Fibroblast of mammary gland (primary cell): Measurements from ENCODE around the gene EEPD1.
"Not testable (repeated sequence)": the region's sequence is repeated elsewhere in the genome, so short reads cannot be mapped to it uniquely, and the experiment has no call there.

ENCODE experiments used
- DNase-seq: peaks from one replicate; pipeline ENCODE4 v3.0.0-alpha.2; 2010; ENCODE audit warnings: low read depth
- H3K4me3 ChIP-seq: 2 replicates; pipeline ENCODE4 v1.5.1; 2011; ENCODE audit warnings: low read depth, mild to moderate bottlenecking, low read length, moderate library complexity; ENCODE audit not compliant: control insufficient read depth
- TF ChIP-seq, protein P1 (sequence below): conservative IDR thresholded peaks from 2 replicates; pipeline ENCODE4 v1.5.1; 2011; ENCODE audit warnings: low read depth, low read length, inconsistent platforms; ENCODE audit not compliant: control insufficient read depth, insufficient read depth

EEPD1 gene

DNA sequence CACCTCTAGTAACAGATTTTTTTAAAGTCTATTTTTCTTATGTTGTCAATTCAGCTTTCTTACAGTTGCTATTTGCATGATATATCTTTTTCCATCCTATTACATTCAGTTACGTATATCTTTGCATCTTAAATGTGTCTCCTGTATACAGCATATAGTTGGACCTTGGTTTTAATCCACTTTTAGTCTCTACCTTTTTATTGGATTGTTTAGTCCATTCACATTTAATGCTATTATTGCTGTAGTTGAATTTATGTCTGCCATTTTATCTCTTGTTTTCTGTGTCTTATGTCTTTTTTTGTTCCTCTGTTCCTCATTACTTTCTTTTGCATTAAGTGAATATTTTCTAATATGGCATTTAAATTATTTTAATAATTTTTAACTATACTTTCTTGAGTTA is 100.6 kb downstream of the EEPD1 start:
- DNase-seq, result no peak
- TF ChIP-seq, protein P1, sequence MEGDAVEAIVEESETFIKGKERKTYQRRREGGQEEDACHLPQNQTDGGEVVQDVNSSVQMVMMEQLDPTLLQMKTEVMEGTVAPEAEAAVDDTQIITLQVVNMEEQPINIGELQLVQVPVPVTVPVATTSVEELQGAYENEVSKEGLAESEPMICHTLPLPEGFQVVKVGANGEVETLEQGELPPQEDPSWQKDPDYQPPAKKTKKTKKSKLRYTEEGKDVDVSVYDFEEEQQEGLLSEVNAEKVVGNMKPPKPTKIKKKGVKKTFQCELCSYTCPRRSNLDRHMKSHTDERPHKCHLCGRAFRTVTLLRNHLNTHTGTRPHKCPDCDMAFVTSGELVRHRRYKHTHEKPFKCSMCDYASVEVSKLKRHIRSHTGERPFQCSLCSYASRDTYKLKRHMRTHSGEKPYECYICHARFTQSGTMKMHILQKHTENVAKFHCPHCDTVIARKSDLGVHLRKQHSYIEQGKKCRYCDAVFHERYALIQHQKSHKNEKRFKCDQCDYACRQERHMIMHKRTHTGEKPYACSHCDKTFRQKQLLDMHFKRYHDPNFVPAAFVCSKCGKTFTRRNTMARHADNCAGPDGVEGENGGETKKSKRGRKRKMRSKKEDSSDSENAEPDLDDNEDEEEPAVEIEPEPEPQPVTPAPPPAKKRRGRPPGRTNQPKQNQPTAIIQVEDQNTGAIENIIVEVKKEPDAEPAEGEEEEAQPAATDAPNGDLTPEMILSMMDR, result no peak
- no peak overlapping the region for H3K4me3 ChIP-seq

DNA sequence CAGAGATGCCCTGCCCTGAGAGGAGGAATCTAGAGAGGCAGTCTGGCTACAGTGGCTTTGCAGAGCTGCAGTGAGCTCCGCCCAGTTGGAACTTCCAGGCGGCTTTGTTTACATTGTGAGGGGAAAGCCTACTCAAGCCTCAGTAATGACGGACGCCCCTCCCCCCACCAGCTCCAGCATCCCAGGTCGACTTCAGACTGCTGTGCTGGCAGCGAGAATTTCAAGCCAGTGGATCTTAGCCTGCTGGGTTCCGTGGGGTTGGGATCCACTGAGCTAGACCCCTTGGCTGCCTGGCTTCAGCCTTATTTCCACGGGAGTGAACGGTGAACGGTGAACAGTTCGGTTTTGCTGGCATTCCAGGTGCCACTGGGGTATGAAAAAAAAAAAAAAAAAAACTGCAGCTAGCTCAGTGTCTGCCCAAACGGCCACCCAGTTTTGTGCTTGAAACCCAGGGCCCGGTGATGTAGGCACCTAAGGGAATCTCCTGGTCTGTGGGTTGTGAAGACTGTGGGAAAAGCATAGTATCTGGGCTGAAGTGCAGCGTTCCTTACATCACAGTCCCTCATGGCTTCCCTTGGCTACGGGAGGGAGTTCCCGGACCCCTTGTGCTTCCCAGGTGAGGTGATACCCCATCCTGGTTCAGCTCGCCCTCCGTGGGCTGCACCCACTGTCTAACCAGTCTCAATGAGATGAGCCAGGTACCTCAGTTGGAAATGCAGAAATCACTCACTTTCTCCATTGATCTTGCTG is 105.6 kb downstream of the EEPD1 start:
- peak; percentile 34 for DNase-seq
- H3K4me3 ChIP-seq, result not testable (repeated sequence)

DNA sequence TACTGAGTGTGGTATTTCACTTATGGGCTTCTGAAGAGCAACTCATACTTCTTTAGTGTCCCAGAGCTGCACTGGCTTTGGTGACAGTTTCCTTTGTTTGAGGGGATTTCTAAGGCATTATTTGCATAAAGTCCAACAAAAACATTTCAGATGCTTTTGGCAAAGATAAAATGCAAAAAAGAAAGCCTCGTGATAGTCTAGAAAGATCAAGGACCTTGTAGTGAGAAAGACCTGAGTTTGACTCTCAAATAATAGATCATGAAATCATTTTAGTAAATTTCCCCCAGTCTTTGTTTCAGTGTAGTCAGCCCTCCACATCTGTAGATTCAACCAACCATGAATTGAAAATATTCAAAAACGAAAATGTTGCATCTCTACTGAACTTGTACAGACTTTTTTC is 107.4 kb downstream of the EEPD1 start:
- TF ChIP-seq, protein P1, result no peak
- no peak overlapping the region for H3K4me3 ChIP-seq
- no peak for DNase-seq

DNA sequence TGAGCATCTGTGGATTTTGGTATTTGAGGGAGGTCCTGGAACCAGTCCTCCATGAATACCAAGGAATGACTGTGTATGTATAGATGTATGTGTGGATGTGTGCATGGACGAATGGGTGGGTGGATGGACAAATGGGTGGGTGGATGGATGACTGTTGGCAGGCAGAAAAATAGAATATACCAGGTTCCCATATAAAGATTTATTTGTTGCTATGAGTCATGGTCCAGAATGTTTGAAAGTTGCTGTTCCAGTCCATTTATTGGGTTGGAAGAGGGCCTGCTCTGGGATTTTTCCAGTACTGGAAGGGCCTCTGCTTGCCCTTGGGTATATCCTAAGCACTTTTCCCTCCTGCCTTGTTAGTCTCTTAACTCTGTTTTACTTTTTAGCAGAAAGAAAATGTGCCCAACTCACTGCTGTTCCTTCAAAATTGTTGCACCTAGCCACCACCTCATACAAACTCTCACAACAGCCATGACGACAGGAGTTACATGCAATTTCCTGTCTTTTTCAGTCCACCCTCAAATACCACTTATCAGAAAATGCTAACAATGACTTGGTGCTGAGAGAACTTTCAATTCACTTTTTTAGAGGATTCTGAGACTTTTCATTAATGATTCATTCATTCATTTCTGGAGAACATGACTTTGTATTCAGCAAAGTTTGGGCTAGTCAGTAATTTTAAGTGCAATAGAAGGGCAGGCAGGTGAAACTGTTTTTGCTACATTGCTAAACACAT is 108.1 kb downstream of the EEPD1 start:
- H3K4me3 ChIP-seq, result no peak overlapping the region

DNA sequence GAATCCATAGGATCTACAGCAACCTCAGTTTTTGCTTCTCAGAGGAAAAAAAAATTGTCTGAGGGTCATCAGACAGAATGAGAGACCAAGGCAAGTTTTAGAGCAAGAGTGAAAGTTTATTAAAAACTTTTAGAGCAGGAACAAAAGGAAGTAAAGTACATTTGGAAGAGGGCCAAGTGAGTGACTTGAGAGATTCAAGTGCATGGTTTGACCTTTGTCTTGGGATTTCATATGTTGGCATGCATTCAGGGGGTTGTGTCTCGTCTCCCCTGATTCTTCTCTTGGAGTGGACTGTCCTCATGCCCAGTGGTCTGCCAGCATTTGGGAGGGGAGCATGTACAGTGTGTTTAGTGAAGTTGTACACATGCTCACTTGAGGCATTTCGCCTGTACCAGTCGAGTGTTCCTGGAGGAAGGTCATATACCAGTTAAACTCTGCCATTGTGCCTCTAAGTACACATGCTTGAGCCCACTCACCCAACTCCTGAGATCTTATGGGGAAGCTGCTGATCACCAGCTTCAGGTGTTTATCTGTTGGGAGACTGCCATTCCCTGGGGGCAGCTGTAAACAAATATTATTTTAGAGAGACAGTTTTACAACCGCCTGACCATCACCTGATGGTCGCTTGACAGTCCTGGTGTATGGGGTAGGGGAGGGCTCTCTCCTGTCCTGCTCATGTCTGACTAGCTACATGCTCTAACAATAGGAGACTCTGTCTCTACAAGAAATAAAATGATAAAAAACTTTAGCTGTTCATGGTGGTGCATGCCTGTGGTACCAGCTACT is 109.4 kb downstream of the EEPD1 start:
- H3K4me3 ChIP-seq, result no peak overlapping the region
- TF ChIP-seq, protein P1, result no peak
- peak; percentile 37 for DNase-seq

More for the DNA sequence above, 108.1 kb downstream of the EEPD1 start:
- TF ChIP-seq, protein P1, result no peak
- DNase-seq, result peak; percentile 65

DNA sequence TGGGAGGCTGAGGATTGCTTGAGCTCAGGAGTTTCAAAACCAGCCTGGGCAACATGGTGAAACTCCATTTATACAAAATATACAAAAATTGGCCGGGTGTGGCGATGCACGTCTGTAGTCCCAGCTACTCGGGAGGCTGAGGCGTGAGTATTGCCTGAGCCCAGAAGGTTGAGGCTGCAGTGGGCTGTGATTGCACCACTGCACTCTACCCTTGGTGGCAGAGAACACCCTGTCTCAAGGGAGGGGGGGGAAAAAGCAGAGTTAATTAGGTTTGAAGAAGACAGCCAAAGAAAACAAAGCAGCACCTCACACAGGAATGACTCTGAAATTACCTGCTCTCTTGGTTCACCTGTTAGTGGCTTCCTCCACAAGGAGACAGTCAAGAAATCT is 110.0 kb downstream of the EEPD1 start:
- H3K4me3 ChIP-seq, result no peak overlapping the region
- TF ChIP-seq, protein P1, result no peak
- no peak for DNase-seq
